HL-60 (cell line): Measurements from ENCODE around the gene PDXK.
"Not testable (repeated sequence)": the region's sequence is repeated elsewhere in the genome, so short reads cannot be mapped to it uniquely, and the experiment has no call there.

Source experiments
- DNase-seq, 2 experiments: peaks; one replicate each; pipeline ENCODE4 v3.0.0-alpha.2; 2010 to 2020; ENCODE audit warnings: low read depth in 1 of 2, low spot score in 1 of 2
- H3K27ac ChIP-seq: fragments of 250-450 bp; sonication (Bioruptor Pico); replicated peaks from 2 replicates; pipeline ENCODE4 v1.5.1; 2020; ENCODE audit warnings: mild to moderate bottlenecking, moderate library complexity
- H3K27me3 ChIP-seq: fragments of 250-450 bp; sonication (Bioruptor Pico); 2 replicates; pipeline ENCODE4 v1.5.1; 2021; ENCODE audit warnings: mild to moderate bottlenecking, moderate library complexity; ENCODE audit not compliant: insufficient read depth, poor library complexity, severe bottlenecking
- H3K4me3 ChIP-seq: replicated peaks from 2 replicates; pipeline ENCODE4 v1.5.1; 2011; ENCODE audit warnings: mild to moderate bottlenecking, control low read depth, low read length; ENCODE audit not compliant: insufficient read depth
- GABPA ChIP-seq: IDR thresholded peaks from 2 replicates; pipeline ENCODE4 v1.6.1; 2012; ENCODE audit warnings: low read depth
- POLR2AphosphoS5 ChIP-seq: IDR thresholded peaks from 2 replicates; pipeline ENCODE4 v1.6.1; 2012; ENCODE audit warnings: low read depth
- SPI1 ChIP-seq: IDR thresholded peaks from 2 replicates; pipeline ENCODE4 v1.6.1; 2012; ENCODE audit warnings: low read depth, mild to moderate bottlenecking, borderline replicate concordance
- TF ChIP-seq, protein P1 (sequence below): IDR thresholded peaks from 2 replicates; pipeline ENCODE4 v1.6.1; 2012; ENCODE audit warnings: low read depth; ENCODE audit not compliant: insufficient replicate concordance
- TF ChIP-seq, protein P2 (sequence below): IDR thresholded peaks from one replicate; pipeline ENCODE4 v1.5.1; 2011; ENCODE audit warnings: low read length, control low read depth, inconsistent platforms; ENCODE audit not compliant: insufficient read depth

Gene PDXK

GRCh38 chr21:43712268-43712942, 6.5 kb upstream of the PDXK start:
- DNase-seq = no peak

DNA sequence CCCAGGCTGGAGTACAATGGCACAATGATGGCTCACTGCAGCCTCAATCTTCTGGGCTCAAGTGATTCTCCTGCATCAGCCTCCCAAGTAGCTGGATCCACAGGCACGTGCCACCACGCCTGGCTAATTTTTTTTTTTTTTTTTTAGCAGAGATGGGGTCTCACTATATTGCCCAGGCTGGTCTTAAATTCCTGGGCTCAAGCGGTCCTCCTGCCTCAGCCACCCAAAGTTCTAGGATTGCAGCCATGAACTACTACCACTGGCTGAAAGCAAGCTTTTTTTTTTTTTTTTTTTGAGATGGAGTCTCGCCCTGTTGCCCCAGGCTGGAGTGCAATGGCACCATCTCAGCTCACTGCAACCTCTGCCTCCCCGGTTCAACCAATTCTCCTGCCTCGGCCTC, 5.8 kb upstream of the PDXK start:
- DNase-seq, H3K4me3 ChIP-seq, H3K27me3 ChIP-seq, H3K27ac ChIP-seq: not testable (repeated sequence)

More at GRCh38 chr21:43712268-43712942, 6.5 kb upstream of the PDXK start:
- Histone ChIP-seq H3K27me3 (no peaks in the 10 kb centered on the region), H3K27ac (no peak overlapping the region), H3K4me3 (no peak overlapping the region)
- TF ChIP-seq POLR2AphosphoS5 (no peak), GABPA (no peak), SPI1 (no peak)
- TF ChIP-seq, protein P1, sequence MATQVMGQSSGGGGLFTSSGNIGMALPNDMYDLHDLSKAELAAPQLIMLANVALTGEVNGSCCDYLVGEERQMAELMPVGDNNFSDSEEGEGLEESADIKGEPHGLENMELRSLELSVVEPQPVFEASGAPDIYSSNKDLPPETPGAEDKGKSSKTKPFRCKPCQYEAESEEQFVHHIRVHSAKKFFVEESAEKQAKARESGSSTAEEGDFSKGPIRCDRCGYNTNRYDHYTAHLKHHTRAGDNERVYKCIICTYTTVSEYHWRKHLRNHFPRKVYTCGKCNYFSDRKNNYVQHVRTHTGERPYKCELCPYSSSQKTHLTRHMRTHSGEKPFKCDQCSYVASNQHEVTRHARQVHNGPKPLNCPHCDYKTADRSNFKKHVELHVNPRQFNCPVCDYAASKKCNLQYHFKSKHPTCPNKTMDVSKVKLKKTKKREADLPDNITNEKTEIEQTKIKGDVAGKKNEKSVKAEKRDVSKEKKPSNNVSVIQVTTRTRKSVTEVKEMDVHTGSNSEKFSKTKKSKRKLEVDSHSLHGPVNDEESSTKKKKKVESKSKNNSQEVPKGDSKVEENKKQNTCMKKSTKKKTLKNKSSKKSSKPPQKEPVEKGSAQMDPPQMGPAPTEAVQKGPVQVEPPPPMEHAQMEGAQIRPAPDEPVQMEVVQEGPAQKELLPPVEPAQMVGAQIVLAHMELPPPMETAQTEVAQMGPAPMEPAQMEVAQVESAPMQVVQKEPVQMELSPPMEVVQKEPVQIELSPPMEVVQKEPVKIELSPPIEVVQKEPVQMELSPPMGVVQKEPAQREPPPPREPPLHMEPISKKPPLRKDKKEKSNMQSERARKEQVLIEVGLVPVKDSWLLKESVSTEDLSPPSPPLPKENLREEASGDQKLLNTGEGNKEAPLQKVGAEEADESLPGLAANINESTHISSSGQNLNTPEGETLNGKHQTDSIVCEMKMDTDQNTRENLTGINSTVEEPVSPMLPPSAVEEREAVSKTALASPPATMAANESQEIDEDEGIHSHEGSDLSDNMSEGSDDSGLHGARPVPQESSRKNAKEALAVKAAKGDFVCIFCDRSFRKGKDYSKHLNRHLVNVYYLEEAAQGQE = no peak
- TF ChIP-seq, protein P2, sequence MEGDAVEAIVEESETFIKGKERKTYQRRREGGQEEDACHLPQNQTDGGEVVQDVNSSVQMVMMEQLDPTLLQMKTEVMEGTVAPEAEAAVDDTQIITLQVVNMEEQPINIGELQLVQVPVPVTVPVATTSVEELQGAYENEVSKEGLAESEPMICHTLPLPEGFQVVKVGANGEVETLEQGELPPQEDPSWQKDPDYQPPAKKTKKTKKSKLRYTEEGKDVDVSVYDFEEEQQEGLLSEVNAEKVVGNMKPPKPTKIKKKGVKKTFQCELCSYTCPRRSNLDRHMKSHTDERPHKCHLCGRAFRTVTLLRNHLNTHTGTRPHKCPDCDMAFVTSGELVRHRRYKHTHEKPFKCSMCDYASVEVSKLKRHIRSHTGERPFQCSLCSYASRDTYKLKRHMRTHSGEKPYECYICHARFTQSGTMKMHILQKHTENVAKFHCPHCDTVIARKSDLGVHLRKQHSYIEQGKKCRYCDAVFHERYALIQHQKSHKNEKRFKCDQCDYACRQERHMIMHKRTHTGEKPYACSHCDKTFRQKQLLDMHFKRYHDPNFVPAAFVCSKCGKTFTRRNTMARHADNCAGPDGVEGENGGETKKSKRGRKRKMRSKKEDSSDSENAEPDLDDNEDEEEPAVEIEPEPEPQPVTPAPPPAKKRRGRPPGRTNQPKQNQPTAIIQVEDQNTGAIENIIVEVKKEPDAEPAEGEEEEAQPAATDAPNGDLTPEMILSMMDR = no peak

DNA sequence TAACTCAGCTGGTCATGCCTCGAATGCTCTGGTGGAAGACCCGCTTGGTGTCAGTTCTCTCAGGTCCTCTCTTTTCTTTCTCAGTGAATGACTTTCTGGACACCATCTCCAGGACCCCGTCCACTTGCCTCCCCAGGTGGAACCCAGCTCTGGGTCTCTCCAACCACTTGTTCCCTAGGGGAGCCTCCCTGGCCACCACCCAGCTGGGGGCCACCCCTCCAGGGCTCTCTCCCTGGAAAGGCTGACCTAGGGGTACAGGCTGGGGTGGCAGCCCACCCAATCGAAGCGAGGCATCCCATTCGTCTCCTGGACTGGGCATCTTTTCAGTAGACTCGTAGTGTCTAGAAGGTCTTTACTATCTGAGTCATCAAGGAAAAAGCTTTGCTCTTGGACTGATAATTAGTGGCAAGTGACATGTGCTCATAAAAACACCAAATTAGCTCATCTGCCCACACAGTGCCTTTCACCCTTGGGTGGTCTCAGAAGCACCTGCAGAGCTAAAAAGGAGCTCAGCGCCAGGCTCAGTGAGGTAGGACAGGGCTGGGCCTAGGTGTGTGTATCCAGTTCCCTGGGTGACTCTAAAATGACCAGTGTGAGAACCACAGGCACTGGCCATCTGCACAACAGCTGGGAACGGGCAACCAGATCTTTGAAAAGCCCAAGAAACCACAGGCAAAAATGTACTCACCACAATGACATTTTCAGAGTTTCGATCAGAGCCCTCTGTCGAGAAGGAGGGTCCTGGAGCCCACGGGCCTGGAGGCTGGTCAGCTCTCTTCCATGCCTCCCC, 2.4 kb upstream of the PDXK start:
- Histone ChIP-seq H3K27me3 (no peaks in the 10 kb centered on the region), H3K4me3 (no peak overlapping the region), H3K27ac (no peak overlapping the region)
- TF ChIP-seq, protein P2 = no peak
- no peak for DNase-seq

DNA sequence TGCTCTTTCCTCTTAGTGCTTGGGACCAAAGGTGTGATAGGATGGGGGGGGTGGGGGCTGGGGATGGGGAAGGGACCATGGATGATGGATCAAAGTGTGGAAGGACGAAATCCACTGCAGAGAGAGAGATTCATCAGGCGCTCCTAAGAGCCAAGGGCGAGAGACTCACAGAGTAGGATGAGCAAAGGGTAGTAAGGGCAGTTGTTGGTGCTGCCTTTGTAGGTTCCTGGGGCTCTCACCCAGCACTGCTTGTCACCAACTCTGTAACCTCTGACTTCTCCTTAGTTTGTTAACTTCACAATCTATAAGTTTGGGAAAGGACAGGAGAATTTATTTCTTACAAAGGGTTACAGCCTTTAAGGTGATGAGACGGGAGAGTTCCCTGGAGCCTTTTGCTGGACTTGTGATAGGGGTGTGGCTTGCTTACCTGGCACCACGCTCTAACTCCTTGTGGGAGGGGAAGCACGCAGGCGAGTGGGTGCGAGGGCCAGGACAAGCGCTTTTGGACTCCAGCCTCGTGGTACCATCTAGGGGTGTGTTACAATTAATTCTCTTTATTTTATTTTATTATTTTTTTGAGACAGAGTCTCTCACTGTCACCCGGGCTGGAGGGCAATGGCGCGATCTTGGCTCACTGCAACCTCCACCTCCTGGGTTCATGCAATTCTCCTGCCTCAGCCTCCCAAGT, 1.6 kb upstream of the PDXK start:
- no peak overlapping the region for H3K4me3 ChIP-seq
- no peaks in the 10 kb centered on the region for H3K27me3 ChIP-seq
- H3K27ac ChIP-seq = no peak overlapping the region
- no peak for DNase-seq
- TF ChIP-seq, protein P1 = no peak
- TF ChIP-seq GABPA (no peak), POLR2AphosphoS5 (no peak), SPI1 (no peak)
